PC-3 (cell line): Measurements from ENCODE around the gene IFI27L2. TPM values are rescaled to one million over a fixed set of nuclear protein-coding genes. Genes with fewer than 3 reads are reported as not detected.

ENCODE experiments used
- ATAC-seq: fragments of 200-7000 bp; cut with Tn5 transposase; 2 replicates; pipeline ENCODE4 v1.9.1; 2020; ENCODE audit warnings: mild to moderate bottlenecking, moderate library complexity
- BruUV-seq: library from RNA; stranded (reverse); fragments of 400-500 nt; replicated peaks from 2 replicates; lab custom pipeline; 2021; lab: Mats Ljungman, UMichigan
- CTCF ChIA-PET: fragments of 300-600 bp; sonication (Branson Sonifier 250); formaldehyde crosslinking; loops from one replicate; lab custom pipeline; 2022; ENCODE audit warnings: antibody characterized with exemption; lab: Charles Lee
- POLR2A ChIA-PET: fragments of 300-600 bp; sonication (Branson Sonifier 250); formaldehyde crosslinking; loops from one replicate; lab custom pipeline; 2022; ENCODE audit warnings: antibody characterized with exemption; ENCODE audit not compliant: unreplicated experiment; lab: Charles Lee
- DNase-seq: peaks from one replicate; pipeline ENCODE4 v3.0.0-alpha.2; 2015
- H2AFZ ChIP-seq: fragments of 300-600 bp; sonication (generic); 2 replicates; pipeline ENCODE4 v1.6.0; 2016; ENCODE audit warnings: antibody characterized with exemption, low read length
- H3F3A ChIP-seq: fragments of 300-600 bp; sonication (generic); one replicate; pipeline ENCODE4 v1.6.0; 2017; ENCODE audit warnings: antibody characterized with exemption, low read length, control low read depth, mild to moderate bottlenecking; ENCODE audit not compliant: unreplicated experiment
- H3K27ac ChIP-seq: fragments of 300-600 bp; sonication (generic); 2 replicates; pipeline ENCODE4 v1.5.1; 2016; ENCODE audit warnings: mild to moderate bottlenecking, low read length
- H3K27me3 ChIP-seq: fragments of 300-600 bp; sonication (generic); 2 replicates; pipeline ENCODE4 v1.6.1; 2016; ENCODE audit warnings: low read length, mixed read lengths
- H3K36me3 ChIP-seq: fragments of 300-600 bp; sonication (generic); 2 replicates; pipeline ENCODE4 v1.6.1; 2016; ENCODE audit warnings: low read depth, mixed run types, low read length, mixed read lengths
- H3K4me1 ChIP-seq: fragments of 300-600 bp; sonication (generic); 2 replicates; pipeline ENCODE4 v1.5.1; 2016; ENCODE audit warnings: low read length; ENCODE audit not compliant: insufficient read depth
- H3K4me2 ChIP-seq: fragments of 300-600 bp; sonication (generic); 2 replicates; pipeline ENCODE4 v1.6.0; 2016; ENCODE audit warnings: low read length
- H3K4me3 ChIP-seq: fragments of 300-600 bp; sonication (generic); 2 replicates; pipeline ENCODE4 v1.5.1; 2016; ENCODE audit warnings: mild to moderate bottlenecking, low read length, mixed read lengths
- H3K79me2 ChIP-seq: fragments of 300-600 bp; sonication (generic); 2 replicates; pipeline ENCODE4 v1.6.1; 2017; ENCODE audit warnings: low read length, mixed read lengths
- H3K9ac ChIP-seq: fragments of 300-600 bp; sonication (generic); 2 replicates; pipeline ENCODE4 v1.6.0; 2016; ENCODE audit warnings: mild to moderate bottlenecking, low read length
- H3K9me2 ChIP-seq: fragments of 300-600 bp; sonication (generic); replicated peaks from 2 replicates; pipeline ENCODE4 v1.6.1; 2016; ENCODE audit warnings: mixed run types, low read length, mixed read lengths
- H3K9me3 ChIP-seq: fragments of 300-600 bp; sonication (generic); 2 replicates; pipeline ENCODE4 v1.6.1; 2016; ENCODE audit warnings: low read length, mixed read lengths
- H4K20me1 ChIP-seq: fragments of 300-600 bp; sonication (generic); 2 replicates; pipeline ENCODE4 v1.6.1; 2016; ENCODE audit warnings: low read length, mixed read lengths
- CTCF ChIP-seq: fragments of 300-600 bp; sonication (generic); conservative IDR thresholded peaks from 2 replicates; pipeline ENCODE4 v1.5.1; 2017; ENCODE audit warnings: antibody characterized with exemption, low read depth, mild to moderate bottlenecking, low read length
- EZH2 ChIP-seq: fragments of 300-600 bp; sonication (generic); IDR thresholded peaks from one replicate; pipeline ENCODE4 v1.6.1; 2017; ENCODE audit warnings: antibody characterized with exemption, mild to moderate bottlenecking, low read length; ENCODE audit not compliant: unreplicated experiment
- EZH2phosphoT487 ChIP-seq: fragments of 300-600 bp; sonication (generic); IDR thresholded peaks from 2 replicates; pipeline ENCODE4 v1.6.1; 2018; ENCODE audit warnings: mild to moderate bottlenecking, antibody characterized with exemption, low read length, borderline replicate concordance
- intact Hi-C: fragments of 100-400 bp; cut with micrococcal nuclease; formaldehyde crosslinking; loops from 2 replicates; pipeline ENCODE4 v1.9.0; 2023
- total RNA-seq: library from RNA; depleted of rRNA; stranded (reverse); fragments of >200 nt; gene quantifications from 2 replicates; pipeline ENCODE4 v1.2.3, GENCODE V29; 2014

Gene IFI27L2
- total RNA-seq, 1 experiment from 2014 or later = 42.7 TPM

- intact Hi-C loops = no loop called here
- Histone ChIP-seq H3F3A (no peaks in the 10 kb centered on the region), H3K36me3 (no peaks in the 10 kb centered on the region), H2AFZ (no peak overlapping the region), H3K27me3 (no peaks in the 10 kb centered on the region), H3K9me2 (no peaks in the 10 kb centered on the region), H3K4me3 (no peak overlapping the region), H3K4me2 (no peak overlapping the region), H3K9me3 (no peaks in the 10 kb centered on the region), H3K9ac (no peak overlapping the region), H4K20me1 (no peaks in the 10 kb centered on the region), H3K79me2 (no peaks in the 10 kb centered on the region), H3K4me1 (peaks cover 9% of the 10 kb centered on the region; the same call in 1 of the 2 replicates), H3K27ac (no peak overlapping the region)
- CTCF ChIA-PET = no interaction called here
- DNase-seq = no peak
- POLR2A ChIA-PET = no interaction called here
- no peak for ATAC-seq
- no peak for TF ChIP-seq EZH2phosphoT487
- BruUV-seq = no TSS peak
These were observed 3.1 kb downstream of the IFI27L2 start for GRCh38 chr14:94126419-94126677.

GRCh38 chr14:94125659-94126418 lies 3.6 kb downstream of the IFI27L2 start:
- Histone ChIP-seq H3K9ac (no peak overlapping the region), H3K4me2 (no peak overlapping the region), H4K20me1 (no peaks in the 10 kb centered on the region), H3F3A (no peaks in the 10 kb centered on the region), H2AFZ (no peak overlapping the region), H3K4me1 (peaks cover 9% of the 10 kb centered on the region; the same call in 1 of the 2 replicates), H3K79me2 (no peaks in the 10 kb centered on the region), H3K27me3 (no peaks in the 10 kb centered on the region), H3K36me3 (no peaks in the 10 kb centered on the region), H3K9me3 (no peaks in the 10 kb centered on the region), H3K9me2 (no peaks in the 10 kb centered on the region), H3K27ac (no peak overlapping the region), H3K4me3 (no peak overlapping the region)
- ChIA-PET CTCF (no interaction called here), POLR2A (no interaction called here)
- no peak for TF ChIP-seq CTCF
- TF ChIP-seq EZH2phosphoT487 = no peak
- TF ChIP-seq EZH2 = no peak
- DNase-seq (no peak), ATAC-seq (no peak)
- intact Hi-C loops = no loop called here
- BruUV-seq = no TSS peak

- H3K4me2 ChIP-seq = no peak overlapping the region
- H3K9ac ChIP-seq = no peak overlapping the region
- H3K79me2 ChIP-seq = no peaks in the 10 kb centered on the region
- TF ChIP-seq EZH2 (no peak), CTCF (no peak), EZH2phosphoT487 (no peak)
- no peaks in the 10 kb centered on the region for H3K36me3 ChIP-seq
- H4K20me1 ChIP-seq = no peaks in the 10 kb centered on the region
- no peak overlapping the region for H3K4me3 ChIP-seq
- intact Hi-C loops = no loop called here
- H3K27me3 ChIP-seq = no peaks in the 10 kb centered on the region
- no peaks in the 10 kb centered on the region for H3K9me3 ChIP-seq
- H3K27ac ChIP-seq = no peak overlapping the region
- ChIA-PET POLR2A (no interaction called here), CTCF (no interaction called here)
- no peak for ATAC-seq
- H2AFZ ChIP-seq = no peak overlapping the region
- DNase-seq = no peak
- no TSS peak for BruUV-seq
- H3K9me2 ChIP-seq = no peaks in the 10 kb centered on the region
- H3K4me1 ChIP-seq = peaks cover 4% of the 10 kb centered on the region; the same call in 1 of the 2 replicates
- H3F3A ChIP-seq = no peaks in the 10 kb centered on the region
These were observed 4.6 kb downstream of the IFI27L2 start for GRCh38 chr14:94124582-94125377.
